ENCODE results near the gene FOXF1.

FOXF1 gene

GRCh38 chr16:86504315-86505184 lies 5.8 kb upstream of the FOXF1 start:
- Histone ChIP-seq H3K79me2 (ENCODE audit: control insufficient read depth, low read length) (no peaks in the 10 kb centered on the region), H4K20me1 (ENCODE audit: control insufficient read depth, insufficient read depth, low read depth, low read length) (no peaks in the 10 kb centered on the region), H3K4me2 (ENCODE audit: low read length) (no peak overlapping the region), H3K27ac (ENCODE audit: low read depth, low read length) (no peak overlapping the region), H3K36me3 (ENCODE audit: control insufficient read depth, low read length) (no peaks in the 10 kb centered on the region), H3K9me2 (replicated peaks; ENCODE audit: control insufficient read depth, low read length) (no peaks in the 10 kb centered on the region), H3K27me3 (ENCODE audit: control insufficient read depth, low read length) (peaks cover 65% of the 10 kb centered on the region), H3K9me3 (ENCODE audit: control insufficient read depth, insufficient read depth, low read length) (no peaks in the 10 kb centered on the region), H3K4me3 (ENCODE audit: low read length) (no peak overlapping the region), H3F3A (ENCODE audit: control insufficient read depth, insufficient read depth) (no peaks in the 10 kb centered on the region), H3K4me1 (ENCODE audit: control insufficient read depth, low read length) (no peaks in the 10 kb centered on the region; the same call in 1 of the 2 replicates)
- no peak for TF ChIP-seq EZH2phosphoT487 (IDR thresholded peaks at IDR 0.05; ENCODE audit: borderline replicate concordance, low read length)
- TF ChIP-seq CTCF (IDR thresholded peaks at IDR 0.05; ENCODE audit: low read depth, low read length, poor library complexity, severe bottlenecking) = no peak

DNA sequence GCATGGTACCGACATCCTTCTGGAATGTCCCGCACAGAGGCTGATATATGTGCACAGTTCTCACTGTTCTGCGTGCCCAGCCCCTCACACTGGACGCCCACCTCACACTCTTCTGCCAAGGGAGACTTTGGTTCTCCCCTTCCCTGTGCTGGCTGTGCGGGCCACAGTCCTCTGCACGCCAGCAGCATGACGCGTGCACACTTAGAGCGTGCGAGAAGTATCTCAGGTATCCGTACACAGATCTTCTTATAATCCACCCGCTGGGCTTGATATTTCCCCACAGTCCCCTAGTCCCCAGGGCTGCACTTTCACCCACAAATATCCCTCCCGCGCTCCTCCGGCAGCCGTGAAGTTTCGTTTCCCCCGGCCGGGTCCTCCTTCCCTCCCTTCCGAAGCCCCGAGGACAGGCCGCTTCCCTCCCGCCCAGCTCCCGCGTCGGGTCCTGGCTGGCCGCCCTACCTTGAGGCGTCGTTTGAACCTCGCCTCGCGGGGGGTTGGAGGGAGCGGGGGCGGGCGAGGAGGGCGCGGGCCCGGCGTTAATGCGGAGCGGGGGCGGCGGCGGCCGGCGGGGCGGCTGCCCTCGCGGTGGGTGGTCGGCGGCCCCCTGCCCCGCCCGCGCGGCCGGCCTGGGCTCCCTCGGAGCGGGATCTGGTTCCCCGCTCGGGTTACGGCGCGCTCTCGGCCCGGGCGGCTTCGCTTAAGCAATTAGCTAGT lies 5.0 kb upstream of the FOXF1 start:
- peaks cover 70% of the 10 kb centered on the region for H3K27me3 ChIP-seq (ENCODE audit: control insufficient read depth, low read length)
- no peak overlapping the region for H3K4me2 ChIP-seq (ENCODE audit: low read length)
- no peaks in the 10 kb centered on the region for H3K9me3 ChIP-seq (ENCODE audit: control insufficient read depth, insufficient read depth, low read length)
- H3K27ac ChIP-seq (ENCODE audit: low read depth, low read length) = no peak overlapping the region
- no peaks in the 10 kb centered on the region; the same call in 1 of the 2 replicates for H3K4me1 ChIP-seq (ENCODE audit: control insufficient read depth, low read length)
- H3F3A ChIP-seq (ENCODE audit: control insufficient read depth, insufficient read depth) = no peaks in the 10 kb centered on the region
- H3K4me3 ChIP-seq (ENCODE audit: low read length) = no peak overlapping the region
- no peaks in the 10 kb centered on the region for H3K9me2 ChIP-seq (replicated peaks; ENCODE audit: control insufficient read depth, low read length)
- H4K20me1 ChIP-seq (ENCODE audit: control insufficient read depth, insufficient read depth, low read depth, low read length) = no peaks in the 10 kb centered on the region
- TF ChIP-seq EZH2phosphoT487 (IDR thresholded peaks at IDR 0.05; ENCODE audit: borderline replicate concordance, low read length) (no peak), CTCF (IDR thresholded peaks at IDR 0.05; ENCODE audit: low read depth, low read length, poor library complexity, severe bottlenecking) (no peak)
- no peaks in the 10 kb centered on the region for H3K36me3 ChIP-seq (ENCODE audit: control insufficient read depth, low read length)
- no peaks in the 10 kb centered on the region for H3K79me2 ChIP-seq (ENCODE audit: control insufficient read depth, low read length)

GRCh38 chr16:86505899-86506864 lies 4.1 kb upstream of the FOXF1 start:
- Histone ChIP-seq H3K4me3 (ENCODE audit: low read length) (no peak overlapping the region), H3F3A (ENCODE audit: control insufficient read depth, insufficient read depth) (no peaks in the 10 kb centered on the region), H3K36me3 (ENCODE audit: control insufficient read depth, low read length) (no peaks in the 10 kb centered on the region), H3K4me2 (ENCODE audit: low read length) (no peak overlapping the region), H4K20me1 (ENCODE audit: control insufficient read depth, insufficient read depth, low read depth, low read length) (no peaks in the 10 kb centered on the region), H3K79me2 (ENCODE audit: control insufficient read depth, low read length) (no peaks in the 10 kb centered on the region), H3K4me1 (ENCODE audit: control insufficient read depth, low read length) (no peaks in the 10 kb centered on the region; the same call in 1 of the 2 replicates), H3K27ac (ENCODE audit: low read depth, low read length) (no peak overlapping the region), H3K9me3 (ENCODE audit: control insufficient read depth, insufficient read depth, low read length) (no peaks in the 10 kb centered on the region), H3K9me2 (replicated peaks; ENCODE audit: control insufficient read depth, low read length) (no peaks in the 10 kb centered on the region), H3K27me3 (ENCODE audit: control insufficient read depth, low read length) (peaks cover 65% of the 10 kb centered on the region)
- TF ChIP-seq CTCF (IDR thresholded peaks at IDR 0.05; ENCODE audit: low read depth, low read length, poor library complexity, severe bottlenecking) (no peak), EZH2phosphoT487 (IDR thresholded peaks at IDR 0.05; ENCODE audit: borderline replicate concordance, low read length) (no peak)
